ENCODE measurements around the gene CYP27B1.

CYP27B1 gene

DNA sequence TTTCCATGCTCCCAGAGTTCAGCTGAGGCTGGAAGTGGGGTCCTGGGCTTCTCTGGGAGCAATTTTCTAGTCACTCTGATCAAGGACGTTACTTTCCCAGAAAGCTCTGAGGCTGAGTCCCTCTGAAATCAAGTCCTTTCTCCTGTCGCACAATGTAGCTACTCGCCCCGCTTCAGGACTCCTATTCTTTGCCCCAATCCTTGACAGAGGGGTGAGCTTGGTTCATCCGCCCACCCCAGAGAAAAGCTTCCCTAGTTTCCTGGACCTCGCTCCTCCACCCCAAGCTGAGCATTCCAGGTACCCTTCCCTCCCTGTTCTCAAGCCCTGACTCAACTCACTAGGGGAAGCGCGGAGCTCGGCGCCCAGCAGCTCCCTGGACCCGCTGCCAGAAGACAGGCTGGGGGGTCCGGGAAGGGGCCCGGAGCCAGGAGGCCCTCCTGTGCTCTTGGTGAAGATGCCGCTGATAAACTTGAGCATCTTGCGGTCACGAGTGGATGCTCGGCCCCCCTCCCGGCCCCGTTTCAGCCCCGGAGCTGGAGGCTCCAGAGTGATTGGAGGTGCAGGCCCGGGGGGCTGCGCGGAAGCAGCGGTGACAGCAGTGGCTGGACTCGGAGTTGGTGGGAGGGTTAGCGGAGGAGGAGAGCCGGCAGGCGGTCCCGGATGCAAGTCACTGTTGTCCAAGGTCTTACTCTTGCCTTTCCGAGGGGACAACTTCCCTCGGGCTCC lies 30.0 kb downstream of the CYP27B1 start:
- Histone ChIP-seq H3K36me3 (replicated peaks) (no peaks in the 10 kb centered on the region), H3K27me3 (ENCODE audit: low read depth) (peaks cover 10% of the 10 kb centered on the region), H3K9me3 (no peaks in the 10 kb centered on the region), H3K4me3 (no peak overlapping the region), H3K4me1 (no peaks in the 10 kb centered on the region)
- no peak for DNase-seq (ENCODE audit: low spot score in 2 of 2)
- in situ Hi-C loops (cut with MboI; ENCODE audit: low sequenced_read_pairs), result no loop called here

DNA sequence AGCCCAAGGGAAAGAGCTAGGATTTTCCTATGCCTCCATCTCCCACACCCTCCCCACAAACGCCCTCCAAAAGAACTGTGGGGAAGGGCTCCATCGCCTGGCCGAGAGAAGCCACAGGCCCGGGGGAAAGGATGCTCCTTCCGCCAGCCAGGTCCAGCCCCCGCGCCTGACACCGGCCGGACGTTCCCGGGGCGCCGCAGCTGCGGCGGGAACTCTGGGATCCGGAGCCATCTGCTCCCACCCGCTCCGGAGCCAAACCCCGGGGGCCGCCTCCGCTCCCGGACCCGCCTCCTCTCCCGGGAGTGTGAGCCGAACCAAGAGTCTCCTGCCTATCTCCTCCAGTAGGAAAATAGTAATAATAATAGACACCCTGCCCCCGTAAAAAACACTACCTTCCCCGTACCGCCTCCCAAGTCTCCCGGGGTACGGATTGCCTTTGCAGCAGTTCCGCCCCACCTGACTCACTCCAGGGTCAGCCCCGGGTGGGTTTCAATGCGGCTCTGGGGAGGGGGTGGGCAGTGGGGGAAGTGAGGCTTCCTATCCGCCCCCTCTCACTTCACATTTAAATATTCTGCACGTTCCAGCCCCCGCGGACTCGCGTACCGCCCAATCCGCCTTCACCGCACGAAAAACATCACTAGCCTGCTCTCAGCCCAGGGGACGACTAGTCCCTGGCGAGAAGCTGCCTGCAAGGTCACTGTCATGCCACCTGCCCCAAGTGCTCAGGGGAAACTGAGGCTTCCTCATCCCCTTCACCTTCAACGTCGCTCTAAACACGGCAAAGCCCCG lies 30.7 kb downstream of the CYP27B1 start:
- Histone ChIP-seq H3K27me3 (ENCODE audit: low read depth) (peaks cover 5% of the 10 kb centered on the region; the same call in 1 of the 2 replicates), H3K4me3 (no peak overlapping the region), H3K36me3 (replicated peaks) (no peaks in the 10 kb centered on the region), H3K4me1 (no peaks in the 10 kb centered on the region), H3K9me3 (no peaks in the 10 kb centered on the region)
- no peak for DNase-seq (ENCODE audit: low spot score in 2 of 2)
- in situ Hi-C loops (cut with MboI; ENCODE audit: low sequenced_read_pairs), result no loop called here

DNA sequence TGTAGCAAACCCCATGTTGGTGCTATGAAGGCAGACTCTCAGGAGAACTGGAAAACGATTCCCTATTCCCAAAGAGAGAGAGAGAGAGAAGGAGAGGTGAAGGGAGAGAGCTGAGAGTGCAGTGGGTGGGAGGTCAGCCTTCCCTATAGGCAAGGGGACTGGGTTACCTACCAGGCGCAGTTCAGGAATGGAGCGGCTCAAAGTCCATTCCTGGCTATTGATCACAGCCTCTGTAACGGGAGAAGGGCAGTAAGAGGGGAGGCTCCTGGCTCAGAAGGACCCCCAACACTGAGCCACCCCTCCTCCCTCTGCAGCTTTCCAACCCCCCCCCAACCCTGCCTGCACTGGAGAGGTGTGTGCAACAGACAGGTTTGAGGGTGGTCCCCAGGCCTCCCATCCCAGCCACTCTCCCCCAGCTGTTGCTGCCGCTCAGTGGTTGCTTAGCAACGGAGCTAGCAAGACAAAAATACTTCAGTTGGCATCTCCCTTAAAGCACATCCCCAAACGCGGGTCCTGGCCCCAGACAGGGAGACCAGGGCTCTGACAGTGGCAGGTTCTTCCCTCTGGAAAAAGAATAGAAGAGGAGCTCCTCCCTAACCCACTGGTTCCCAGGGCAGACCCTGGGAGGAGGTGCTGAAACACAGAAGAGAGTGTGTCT lies 31.6 kb downstream of the CYP27B1 start:
- peaks cover 3% of the 10 kb centered on the region; the same call in 1 of the 2 replicates for H3K27me3 ChIP-seq (ENCODE audit: low read depth)
- in situ Hi-C loops (cut with MboI; ENCODE audit: low sequenced_read_pairs), result no loop called here
- no peaks in the 10 kb centered on the region for H3K4me1 ChIP-seq
- DNase-seq (ENCODE audit: low spot score in 2 of 2), result no peak
- no peaks in the 10 kb centered on the region for H3K9me3 ChIP-seq
- no peak overlapping the region for H3K4me3 ChIP-seq
- no peaks in the 10 kb centered on the region for H3K36me3 ChIP-seq (replicated peaks)

GRCh38 chr12:57734591-57734990 lies 32.3 kb downstream of the CYP27B1 start:
- Histone ChIP-seq H3K27me3 (ENCODE audit: low read depth) (peaks cover 3% of the 10 kb centered on the region; the same call in 1 of the 2 replicates), H3K36me3 (replicated peaks) (no peaks in the 10 kb centered on the region), H3K9me3 (no peaks in the 10 kb centered on the region), H3K4me1 (no peaks in the 10 kb centered on the region), H3K4me3 (no peak overlapping the region)
- in situ Hi-C loops (cut with MboI; ENCODE audit: low sequenced_read_pairs), result no loop called here
- no peak for DNase-seq (ENCODE audit: low spot score in 2 of 2)

DNA sequence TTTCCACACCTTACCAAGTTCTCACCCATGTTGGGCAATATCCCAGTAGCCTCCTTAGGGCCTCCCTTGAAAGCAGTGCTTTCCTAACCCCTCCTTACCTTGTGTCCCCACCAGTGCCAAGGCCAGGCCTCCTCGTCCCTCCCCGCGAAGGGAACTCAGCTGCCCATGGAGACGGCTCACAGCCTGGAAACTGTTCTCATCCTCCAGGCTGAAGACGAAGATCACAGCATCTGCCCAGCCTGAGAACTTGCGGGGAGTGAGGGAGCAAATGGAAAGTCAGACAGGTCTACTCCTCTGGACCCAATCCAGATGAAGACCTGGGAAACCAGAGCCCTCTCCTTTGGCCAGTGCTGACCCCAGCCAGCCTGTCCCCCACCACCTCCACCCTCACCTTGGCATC lies 33.0 kb downstream of the CYP27B1 start:
- Histone ChIP-seq H3K27me3 (ENCODE audit: low read depth) (peaks cover 3% of the 10 kb centered on the region; the same call in 1 of the 2 replicates), H3K4me3 (no peak overlapping the region), H3K4me1 (no peaks in the 10 kb centered on the region), H3K9me3 (no peaks in the 10 kb centered on the region), H3K36me3 (replicated peaks) (no peaks in the 10 kb centered on the region)
- no peak for DNase-seq (ENCODE audit: low spot score in 2 of 2)
- in situ Hi-C loops (cut with MboI; ENCODE audit: low sequenced_read_pairs), result no loop called here

- H3K27me3 ChIP-seq (ENCODE audit: low read depth), result peaks cover 3% of the 10 kb centered on the region; the same call in 1 of the 2 replicates
- in situ Hi-C loops (cut with MboI; ENCODE audit: low sequenced_read_pairs), result no loop called here
- DNase-seq (ENCODE audit: low spot score in 2 of 2), result no peak
- H3K4me3 ChIP-seq, result no peak overlapping the region
- no peaks in the 10 kb centered on the region for H3K9me3 ChIP-seq
- H3K4me1 ChIP-seq, result no peaks in the 10 kb centered on the region
- no peaks in the 10 kb centered on the region for H3K36me3 ChIP-seq (replicated peaks)
These were observed 33.9 kb downstream of the CYP27B1 start for GRCh38 chr12:57732726-57733593.

DNA sequence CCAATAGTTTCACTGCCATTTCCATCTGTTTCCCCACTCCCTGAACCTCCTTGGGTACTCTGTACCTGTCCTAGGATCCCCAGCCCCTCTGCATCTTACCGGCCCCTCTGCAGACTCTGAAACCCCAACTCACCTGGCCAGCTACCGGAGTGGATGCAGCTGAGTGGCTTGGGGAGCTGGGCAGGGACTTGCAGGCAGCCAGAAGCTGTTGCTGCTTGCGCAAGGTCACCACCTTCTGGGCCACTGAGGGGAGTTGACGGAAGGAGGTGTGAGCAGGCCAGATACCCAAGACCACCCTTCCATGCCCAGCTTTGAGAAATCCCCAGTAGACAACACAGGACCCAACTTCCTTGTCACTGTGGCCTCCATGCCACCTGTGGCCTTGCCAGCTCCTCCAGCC lies 34.6 kb downstream of the CYP27B1 start:
- no peak for DNase-seq (ENCODE audit: low spot score in 2 of 2)
- Histone ChIP-seq H3K4me3 (no peak overlapping the region), H3K27me3 (ENCODE audit: low read depth) (peaks cover 3% of the 10 kb centered on the region; the same call in 1 of the 2 replicates), H3K9me3 (no peaks in the 10 kb centered on the region), H3K4me1 (no peaks in the 10 kb centered on the region), H3K36me3 (replicated peaks) (no peaks in the 10 kb centered on the region)
- in situ Hi-C loops (cut with MboI; ENCODE audit: low sequenced_read_pairs), result no loop called here

DNA sequence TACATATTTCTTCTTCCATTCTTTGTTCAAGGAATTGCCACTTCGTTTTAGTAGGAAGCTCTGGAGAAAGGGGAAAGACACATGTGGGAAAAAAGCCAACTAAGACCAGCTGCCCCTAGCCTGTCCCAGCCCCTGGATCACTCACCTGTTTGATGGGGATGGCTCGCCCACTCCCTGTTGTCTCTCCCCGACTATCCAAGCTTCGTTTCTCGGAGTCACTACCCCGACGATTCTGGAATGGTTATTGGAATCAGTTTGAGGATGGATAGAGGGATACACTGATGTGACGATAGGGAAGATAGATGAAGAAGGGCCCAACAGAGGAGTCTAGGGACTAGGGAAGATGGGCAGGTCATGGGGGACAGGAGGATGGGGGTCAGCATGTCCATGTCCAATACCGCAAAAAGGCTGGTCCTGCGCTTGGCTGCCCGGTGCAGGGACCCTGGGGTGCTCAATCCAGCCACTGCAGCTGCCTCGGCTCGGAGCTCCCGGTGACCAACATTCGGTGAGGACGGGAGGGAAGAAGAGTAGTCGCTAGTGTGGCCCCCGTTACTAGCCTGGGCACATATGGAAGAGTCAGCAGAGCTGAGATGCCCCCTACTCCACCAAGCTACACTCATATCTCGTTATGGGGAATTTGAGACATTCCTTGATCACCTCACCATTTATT lies 35.3 kb downstream of the CYP27B1 start:
- no peaks in the 10 kb centered on the region for H3K9me3 ChIP-seq
- H3K4me1 ChIP-seq, result no peaks in the 10 kb centered on the region
- no peaks in the 10 kb centered on the region for H3K36me3 ChIP-seq (replicated peaks)
- no peak overlapping the region for H3K4me3 ChIP-seq
- H3K27me3 ChIP-seq (ENCODE audit: low read depth), result peaks cover 3% of the 10 kb centered on the region; the same call in 1 of the 2 replicates
- in situ Hi-C loops (cut with MboI; ENCODE audit: low sequenced_read_pairs), result no loop called here
- no peak for DNase-seq (ENCODE audit: low spot score in 2 of 2)

GRCh38 chr12:57730336-57731067 lies 36.4 kb downstream of the CYP27B1 start:
- H3K27me3 ChIP-seq (ENCODE audit: low read depth), result no peaks in the 10 kb centered on the region; the same call in 1 of the 2 replicates
- no peaks in the 10 kb centered on the region for H3K36me3 ChIP-seq (replicated peaks)
- in situ Hi-C loops (cut with MboI; ENCODE audit: low sequenced_read_pairs), result no loop called here
- DNase-seq (ENCODE audit: low spot score in 2 of 2), result no peak
- H3K4me1 ChIP-seq, result no peaks in the 10 kb centered on the region
- H3K4me3 ChIP-seq, result no peak overlapping the region
- H3K9me3 ChIP-seq, result no peaks in the 10 kb centered on the region

- H3K27me3 ChIP-seq (ENCODE audit: low read depth), result no peaks in the 10 kb centered on the region; the same call in 1 of the 2 replicates
- H3K36me3 ChIP-seq (replicated peaks), result no peaks in the 10 kb centered on the region
- in situ Hi-C loops (cut with MboI; ENCODE audit: low sequenced_read_pairs), result no loop called here
- no peaks in the 10 kb centered on the region for H3K4me1 ChIP-seq
- DNase-seq (ENCODE audit: low spot score in 2 of 2), result no peak
- H3K4me3 ChIP-seq, result no peak overlapping the region
- H3K9me3 ChIP-seq, result no peaks in the 10 kb centered on the region
These were observed 37.5 kb downstream of the CYP27B1 start for GRCh38 chr12:57729321-57729844.

GRCh38 chr12:57727758-57728395 lies 39.0 kb downstream of the CYP27B1 start:
- Histone ChIP-seq H3K36me3 (replicated peaks) (no peaks in the 10 kb centered on the region), H3K9me3 (no peaks in the 10 kb centered on the region), H3K27me3 (ENCODE audit: low read depth) (no peaks in the 10 kb centered on the region; the same call in 1 of the 2 replicates), H3K4me3 (no peak overlapping the region), H3K4me1 (no peaks in the 10 kb centered on the region)
- in situ Hi-C loops (cut with MboI; ENCODE audit: low sequenced_read_pairs), result no loop called here
- no peak for DNase-seq (ENCODE audit: low spot score in 2 of 2)

Data from HAP-1 (cell line).